ENCODE measurements around the gene IFNLR1. TPM values are rescaled to one million over a fixed set of nuclear protein-coding genes. Genes with fewer than 3 reads are reported as not detected.

Gene IFNLR1
- total and polyA plus RNA-seq, 2 of the 8 experiments (the other 6 are each of a cell fraction or from before 2014, with no cell fraction given) = 6.8 to 10.1 TPM

GRCh38 chr1:24173638-24174575 is 13.2 kb downstream of the IFNLR1 start (continued):
- TF ChIP-seq KDM5A (IDR thresholded peaks at IDR 0.05; ENCODE audit: low read length) (no peak), SIN3A (conservative IDR thresholded peaks at IDR 0.05 in 1 of 2, IDR thresholded peaks at IDR 0.05 in 1 of 2; ENCODE audit: low read depth in 1 of 2, low read length in 2 of 2) (no peak), SP2 (IDR thresholded peaks at IDR 0.05; ENCODE audit: low read length) (no peak), ASH2L (IDR thresholded peaks at IDR 0.05; ENCODE audit: low read length) (no peak)

All from H1 (cell line).